Activated CD4-positive, CD25-positive, alpha-beta regulatory T cell treated with anti-CD3 and anti-CD28 coated beads, Interleukin-2, amount 50 U/mL, for 16 hours (primary cell): ENCODE measurements around the gene ACTRT3.

ENCODE experiments used
- DNase-seq: peaks from one replicate; pipeline ENCODE4 v3.0.0-alpha.2; 2020; ENCODE audit warnings: low read depth, low spot score

The ACTRT3 gene

GRCh38 chr3:169769287-169770181, at the start of gene ACTRT3:
Gene ACTRT3 (minus strand): TSS chr3:169769561. CDS start chr3:169769520, 41 bp downstream.
- no peak for DNase-seq

- DNase-seq: no peak
These were observed 49.0 kb upstream of the ACTRT3 start for GRCh38 chr3:169818316-169818715.

- DNase-seq: no peak
These were observed 46.3 kb upstream of the ACTRT3 start for GRCh38 chr3:169815590-169816150.

GRCh38 chr3:169813757-169814517, 44.6 kb upstream of the ACTRT3 start:
- peak; percentile 53 for DNase-seq

- DNase-seq: no peak
These were observed 43.9 kb upstream of the ACTRT3 start for GRCh38 chr3:169813278-169813677.

DNA sequence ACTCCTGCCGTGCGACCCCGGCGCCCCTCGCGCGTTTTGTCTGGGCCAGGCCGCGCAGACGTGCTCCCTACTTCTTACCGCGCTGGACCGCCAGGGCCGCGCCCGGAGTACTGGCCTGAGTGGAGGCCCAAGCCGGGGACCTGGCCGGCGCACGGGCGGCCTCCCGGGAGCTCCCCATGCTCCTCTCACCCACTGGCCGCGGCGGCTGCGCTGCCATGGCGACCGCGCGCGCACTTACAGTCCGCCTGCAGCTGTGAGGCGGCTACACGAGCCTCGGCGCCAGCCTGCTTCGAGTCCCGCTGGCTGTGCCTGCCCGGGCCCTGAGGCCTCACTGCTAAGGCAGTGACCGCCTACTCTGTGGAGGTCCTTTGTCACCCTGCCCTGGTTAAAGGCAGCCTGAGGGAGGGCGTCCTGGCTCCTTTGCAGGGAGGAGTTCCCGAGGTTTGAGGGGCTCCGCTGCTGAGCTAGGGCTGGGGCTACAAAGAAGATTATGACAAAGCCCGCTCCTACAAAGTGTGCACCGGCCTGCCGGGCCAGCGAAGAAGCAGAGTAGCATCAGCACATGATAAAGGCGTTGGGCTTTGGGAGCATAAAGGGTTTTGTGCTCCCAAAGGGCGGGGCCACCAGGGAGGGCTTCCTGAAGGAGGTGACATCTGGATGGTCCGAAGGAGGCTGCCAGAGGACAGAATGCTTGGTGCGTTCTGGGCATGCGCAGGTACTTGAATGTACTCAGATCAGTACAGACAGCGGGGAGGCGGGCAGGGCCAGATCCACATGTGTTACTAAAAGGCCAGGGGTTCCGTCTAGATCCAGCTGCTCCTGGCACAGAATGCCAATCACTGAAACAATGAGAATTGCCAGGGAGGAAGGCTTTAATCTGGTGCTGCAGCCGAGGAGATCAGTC, 43.2 kb upstream of the ACTRT3 start, which contains the start of the genes LRRC34 and LRRIQ4:
Gene LRRC34 (minus strand): TSS at position 573 of the 904 bp plus-strand sequence. CDS start 356 bp downstream, at position 217.
Gene LRRIQ4 (plus strand): TSS at position 539 of the 904 bp plus-strand sequence. CDS start 9,052 bp downstream, outside the sequence.
- peak; percentile 25 for DNase-seq

GRCh38 chr3:169811631-169812331, 42.4 kb upstream of the ACTRT3 start:
- no peak for DNase-seq

DNA sequence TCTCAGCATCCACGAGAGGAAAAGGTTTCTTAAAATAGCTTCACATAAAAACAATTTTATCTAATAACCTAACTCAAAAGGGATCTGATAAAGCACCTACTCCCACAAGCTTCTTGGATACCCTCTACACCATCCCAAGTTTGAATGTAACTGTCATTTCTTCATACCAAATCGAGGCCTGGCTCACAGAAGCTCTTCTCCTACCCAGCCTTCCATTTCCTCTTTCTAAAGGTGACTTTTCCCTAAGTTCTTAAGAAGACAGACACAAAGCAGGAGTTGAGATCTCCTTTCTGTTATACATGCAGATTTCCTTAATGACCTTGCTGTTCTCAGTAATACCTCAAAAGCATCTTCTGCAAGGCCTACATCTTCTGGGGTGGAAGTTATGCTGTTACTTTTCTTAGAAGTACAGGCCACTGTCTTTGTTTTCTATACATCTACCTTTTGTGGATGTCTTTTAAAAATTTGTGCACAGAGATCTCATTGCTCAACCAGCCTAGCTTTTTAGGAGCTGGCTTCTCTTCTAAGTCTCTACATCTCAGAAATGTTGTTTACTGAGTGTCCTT, 40.0 kb upstream of the ACTRT3 start:
- DNase-seq: no peak

DNA sequence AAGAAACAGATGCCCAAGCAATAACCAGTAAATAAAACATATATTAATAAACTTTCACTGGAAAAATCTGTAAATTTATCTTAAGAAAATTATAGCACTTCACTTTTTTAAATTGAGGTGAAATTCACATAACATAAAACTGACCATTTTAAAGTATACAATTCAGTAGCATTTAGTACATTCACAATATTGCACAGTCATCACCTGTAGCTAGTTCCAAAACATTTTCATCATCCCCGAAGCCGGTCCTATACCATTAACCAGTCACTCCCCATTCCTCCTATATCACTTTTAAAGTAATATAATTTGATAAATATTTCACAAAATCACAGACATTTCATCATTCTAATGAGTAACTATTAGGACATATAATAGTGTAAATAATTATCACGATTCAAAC, 35.3 kb upstream of the ACTRT3 start:
- DNase-seq: no peak

- no peak for DNase-seq
These were observed 23.0 kb upstream of the ACTRT3 start for GRCh38 chr3:169792359-169792758.

GRCh38 chr3:169790687-169791429, 21.5 kb upstream of the ACTRT3 start:
- DNase-seq: no peak

- no peak for DNase-seq
These were observed 20.9 kb upstream of the ACTRT3 start for GRCh38 chr3:169790219-169790618.

GRCh38 chr3:169787791-169788190, 18.4 kb upstream of the ACTRT3 start:
- no peak for DNase-seq

GRCh38 chr3:169787120-169787519, 17.8 kb upstream of the ACTRT3 start:
- DNase-seq: no peak

- DNase-seq: no peak
These were observed 12.0 kb upstream of the ACTRT3 start for GRCh38 chr3:169781209-169781855.

DNA sequence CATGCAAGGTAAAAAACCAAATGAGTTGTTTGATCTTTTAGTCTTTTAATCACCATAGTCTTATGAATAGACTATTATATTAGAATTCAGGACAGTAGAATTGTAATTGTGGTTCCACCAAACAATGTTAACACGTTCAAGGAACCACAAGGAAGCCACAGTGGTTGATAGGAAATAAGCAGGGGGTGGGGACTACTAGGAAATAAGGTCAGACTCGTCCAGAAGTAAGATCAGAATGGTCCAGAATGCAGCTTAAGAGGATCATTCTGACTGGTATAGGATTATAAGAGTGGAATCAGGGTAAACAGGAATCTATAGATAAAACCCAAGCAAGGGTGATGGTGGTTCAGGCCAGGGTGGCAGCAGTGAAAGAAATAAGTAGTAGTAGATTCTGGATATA, 11.4 kb upstream of the ACTRT3 start:
- DNase-seq: no peak

- no peak for DNase-seq
These were observed 8.5 kb upstream of the ACTRT3 start for GRCh38 chr3:169777822-169778221.

DNA sequence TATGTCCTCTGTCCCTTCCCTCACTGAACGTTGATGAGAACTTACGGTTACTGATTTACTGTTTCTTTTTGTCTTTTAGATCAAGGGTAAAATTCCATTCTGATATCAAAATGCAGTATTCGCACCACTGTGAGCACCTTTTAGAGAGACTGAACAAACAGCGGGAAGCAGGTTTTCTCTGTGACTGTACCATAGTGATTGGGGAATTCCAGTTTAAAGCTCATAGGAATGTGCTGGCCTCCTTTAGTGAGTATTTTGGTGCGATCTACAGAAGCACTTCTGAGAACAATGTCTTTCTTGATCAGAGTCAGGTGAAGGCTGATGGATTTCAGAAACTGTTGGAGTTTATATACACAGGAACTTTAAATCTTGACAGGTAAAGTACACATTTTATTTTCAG, 4.8 kb upstream of the ACTRT3 start:
- no peak for DNase-seq
